Measurements from ENCODE around the gene LIX1L.

Gene LIX1L

GRCh38 chr1:145972580-145972979 lies 14.8 kb upstream of the LIX1L start:
- TF ChIP-seq, protein P1, sequence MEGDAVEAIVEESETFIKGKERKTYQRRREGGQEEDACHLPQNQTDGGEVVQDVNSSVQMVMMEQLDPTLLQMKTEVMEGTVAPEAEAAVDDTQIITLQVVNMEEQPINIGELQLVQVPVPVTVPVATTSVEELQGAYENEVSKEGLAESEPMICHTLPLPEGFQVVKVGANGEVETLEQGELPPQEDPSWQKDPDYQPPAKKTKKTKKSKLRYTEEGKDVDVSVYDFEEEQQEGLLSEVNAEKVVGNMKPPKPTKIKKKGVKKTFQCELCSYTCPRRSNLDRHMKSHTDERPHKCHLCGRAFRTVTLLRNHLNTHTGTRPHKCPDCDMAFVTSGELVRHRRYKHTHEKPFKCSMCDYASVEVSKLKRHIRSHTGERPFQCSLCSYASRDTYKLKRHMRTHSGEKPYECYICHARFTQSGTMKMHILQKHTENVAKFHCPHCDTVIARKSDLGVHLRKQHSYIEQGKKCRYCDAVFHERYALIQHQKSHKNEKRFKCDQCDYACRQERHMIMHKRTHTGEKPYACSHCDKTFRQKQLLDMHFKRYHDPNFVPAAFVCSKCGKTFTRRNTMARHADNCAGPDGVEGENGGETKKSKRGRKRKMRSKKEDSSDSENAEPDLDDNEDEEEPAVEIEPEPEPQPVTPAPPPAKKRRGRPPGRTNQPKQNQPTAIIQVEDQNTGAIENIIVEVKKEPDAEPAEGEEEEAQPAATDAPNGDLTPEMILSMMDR (IDR thresholded peaks at IDR 0.05; ENCODE audit: insufficient read depth, low read length, poor library complexity, severe bottlenecking), result no peak
- DNase-seq (ENCODE audit: extremely low read depth, insufficient read length), result no peak
- Histone ChIP-seq H3K4me3 (replicated peaks; ENCODE audit: low read depth, low read length) (no peak overlapping the region), H3K27me3 (replicated peaks; ENCODE audit: control insufficient read depth, insufficient read depth, low read length) (no peaks in the 10 kb centered on the region), H3K36me3 (ENCODE audit: control insufficient read depth, insufficient read depth, low read length) (no peaks in the 10 kb centered on the region)

GRCh38 chr1:145967288-145967687 lies 9.5 kb upstream of the LIX1L start:
- no peak for DNase-seq (ENCODE audit: extremely low read depth, insufficient read length)
- no peaks in the 10 kb centered on the region for H3K36me3 ChIP-seq (ENCODE audit: control insufficient read depth, insufficient read depth, low read length)
- TF ChIP-seq, protein P1 (IDR thresholded peaks at IDR 0.05; ENCODE audit: insufficient read depth, low read length, poor library complexity, severe bottlenecking), result no peak
- H3K27me3 ChIP-seq (replicated peaks; ENCODE audit: control insufficient read depth, insufficient read depth, low read length), result no peaks in the 10 kb centered on the region
- no peak overlapping the region for H3K4me3 ChIP-seq (replicated peaks; ENCODE audit: low read depth, low read length)

DNA sequence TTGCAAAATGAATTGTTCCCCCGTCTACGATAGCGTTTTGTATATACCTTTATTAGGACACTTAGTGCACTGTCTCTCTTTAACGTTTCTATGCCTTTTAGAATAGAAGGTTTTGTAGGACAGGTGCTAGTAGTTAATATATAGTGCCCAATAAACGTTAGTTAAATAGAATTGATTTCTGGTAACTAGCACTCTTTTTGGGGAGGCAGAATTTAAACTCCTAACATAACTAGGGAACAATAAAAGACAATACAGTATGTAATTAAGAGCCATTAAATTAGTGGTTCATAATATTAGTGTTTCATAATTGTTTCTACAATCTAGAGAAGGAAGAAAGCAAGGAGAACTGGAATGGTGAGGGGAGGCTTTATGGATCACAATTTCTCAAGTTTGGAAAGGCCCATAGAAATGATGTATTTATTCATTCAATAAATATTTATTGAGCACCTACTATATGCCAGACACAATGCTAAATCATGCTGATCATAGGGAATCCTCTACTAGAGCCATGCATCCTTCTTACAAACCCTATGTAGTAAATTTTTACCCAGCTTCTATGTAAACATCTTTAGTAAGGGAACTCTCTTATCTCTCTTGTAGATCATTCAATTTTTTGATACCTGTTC lies 7.4 kb upstream of the LIX1L start:
- TF ChIP-seq, protein P1 (IDR thresholded peaks at IDR 0.05; ENCODE audit: insufficient read depth, low read length, poor library complexity, severe bottlenecking), result no peak
- H3K4me3 ChIP-seq (replicated peaks; ENCODE audit: low read depth, low read length), result peak overlapping the region; percentile 84
- H3K36me3 ChIP-seq (ENCODE audit: control insufficient read depth, insufficient read depth, low read length), result no peaks in the 10 kb centered on the region
- H3K27me3 ChIP-seq (replicated peaks; ENCODE audit: control insufficient read depth, insufficient read depth, low read length), result no peaks in the 10 kb centered on the region
- DNase-seq (ENCODE audit: extremely low read depth, insufficient read length), result no peak

DNA sequence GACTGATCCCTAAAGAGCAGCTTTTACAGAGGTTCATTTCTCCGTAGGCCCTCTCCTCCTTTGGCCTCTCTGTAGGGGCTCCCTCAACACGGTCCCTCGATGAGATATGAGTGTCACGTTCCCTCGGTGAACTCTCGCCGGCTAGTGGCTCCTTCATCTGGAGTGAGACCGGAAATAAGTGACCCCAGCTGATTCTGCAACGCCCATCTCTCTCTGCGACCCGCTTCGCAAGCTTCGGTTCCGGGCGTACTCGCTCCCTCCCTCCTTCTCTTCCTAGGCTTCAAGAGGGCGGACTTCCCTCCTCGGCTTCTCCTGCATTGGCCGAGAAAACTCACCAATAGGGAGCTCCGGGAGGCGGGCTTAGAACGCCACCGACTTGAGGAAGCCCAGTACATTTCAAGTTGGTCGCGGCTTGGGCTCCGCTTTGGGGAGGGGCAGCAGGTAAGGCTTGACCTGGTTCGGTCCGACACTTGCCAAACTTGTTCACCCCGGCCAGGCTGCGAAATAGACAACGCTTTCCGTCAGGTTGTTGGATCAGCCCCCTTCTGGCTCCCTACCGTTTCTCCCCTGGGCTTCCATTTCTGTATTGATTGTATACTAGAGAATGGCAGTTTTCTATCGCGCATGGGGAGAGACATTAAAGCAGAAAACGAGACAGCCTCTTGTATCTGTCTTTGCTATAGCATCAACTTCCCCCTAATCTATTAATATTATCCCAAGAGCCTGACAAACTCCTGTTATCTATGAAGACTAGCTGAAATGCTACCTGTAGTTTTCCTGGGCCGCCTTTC lies 6.7 kb upstream of the LIX1L start, which contains the start of the genes ANKRD34A and POLR3GL:
ANKRD34A (minus strand) TSS at position 248 of the 791 bp plus-strand sequence. CDS start 2,816 bp downstream, outside the sequence.
POLR3GL (plus strand) TSS at position 363 of the 791 bp plus-strand sequence. CDS start 10,176 bp downstream, outside the sequence.
- peak; percentile 85 for DNase-seq (ENCODE audit: extremely low read depth, insufficient read length)
- TF ChIP-seq, protein P1 (IDR thresholded peaks at IDR 0.05; ENCODE audit: insufficient read depth, low read length, poor library complexity, severe bottlenecking), result no peak
- H3K4me3 ChIP-seq (replicated peaks; ENCODE audit: low read depth, low read length), result peak within 1 kb of the TSS; percentile 84
- no peaks in the 10 kb centered on the region for H3K27me3 ChIP-seq (replicated peaks; ENCODE audit: control insufficient read depth, insufficient read depth, low read length)
- no peaks in the 10 kb centered on the region for H3K36me3 ChIP-seq (ENCODE audit: control insufficient read depth, insufficient read depth, low read length)

- no peaks in the 10 kb centered on the region for H3K36me3 ChIP-seq (ENCODE audit: control insufficient read depth, insufficient read depth, low read length)
- no peaks in the 10 kb centered on the region for H3K27me3 ChIP-seq (replicated peaks; ENCODE audit: control insufficient read depth, insufficient read depth, low read length)
- TF ChIP-seq, protein P1 (IDR thresholded peaks at IDR 0.05; ENCODE audit: insufficient read depth, low read length, poor library complexity, severe bottlenecking), result no peak
- H3K4me3 ChIP-seq (replicated peaks; ENCODE audit: low read depth, low read length), result peak overlapping the region; percentile 84
- DNase-seq (ENCODE audit: extremely low read depth, insufficient read length), result no peak
Measured at GRCh38 chr1:145963265-145964019, 5.6 kb upstream of the LIX1L start.
